ENCODE data around the gene C1D. TPM values are rescaled to one million over a fixed set of nuclear protein-coding genes. Genes with fewer than 3 reads are reported as not detected.

The C1D gene
- total RNA-seq, 5 donors from 2014 or later (not counting 1 experiment from before 2014, with no cell fraction given) = 8.7 to 18.7 (median 13.5) TPM

- H3K4me3 Mint-ChIP-seq = no peak overlapping the region
Observed at GRCh38 chr2:68041704-68042245, 21.0 kb downstream of the C1D start.

GRCh38 chr2:68040078-68040477 is 22.7 kb downstream of the C1D start:
- no peak overlapping the region for H3K4me3 Mint-ChIP-seq
- WGBS (ENCODE audit: insufficient coverage) = no CpG with 5 or more reads among the region's 3 CpGs
- Histone ChIP-seq H3K4me1 (ENCODE audit: control insufficient read depth in 1 of 2, extremely low read depth in 1 of 2, insufficient read depth in 2 of 2, low read length in 2 of 2) (no peaks in the 10 kb centered on the region), H3K36me3 (ENCODE audit: control insufficient read depth in 2 of 2, extremely low read depth in 1 of 2, insufficient read depth in 1 of 2, low read length in 1 of 2) (peaks cover 0 to 9% of the 10 kb centered on the region in 2 donors), H3K27me3 (replicated peaks in 1 of 2; ENCODE audit: control insufficient read depth in 2 of 2, extremely low read depth in 1 of 2, insufficient read depth in 2 of 2, low read length in 1 of 2) (no peaks in the 10 kb centered on the region), H3K27ac (ENCODE audit: low read length) (no peak overlapping the region), H3K4me3 (ENCODE audit: control insufficient read depth in 1 of 2, extremely low read depth in 1 of 2, low read length in 1 of 2) (no peak overlapping the region), H3K9me3 (no peaks in the 10 kb centered on the region)
- H3K4me1 Mint-ChIP-seq = peaks cover 0 to 3% (median 0%) of the 10 kb centered on the region in 3 donors
- POLR2A ChIA-PET = no interaction called here
- no peak for ATAC-seq (replicated peaks in 1 of 4)
- H3K27me3 Mint-ChIP-seq = no peaks in the 10 kb centered on the region
- H3K9me3 Mint-ChIP-seq = no peaks in the 10 kb centered on the region
- H3K36me3 Mint-ChIP-seq = peaks cover 13% of the 10 kb centered on the region
- CTCF ChIA-PET = no interaction called here
- H3K27ac Mint-ChIP-seq = no peak overlapping the region
- no peak for DNase-seq

More at GRCh38 chr2:68041704-68042245, 21.0 kb downstream of the C1D start:
- Mint-ChIP-seq H3K27me3 (no peaks in the 10 kb centered on the region), H3K36me3 (peaks cover 13% of the 10 kb centered on the region), H3K9me3 (no peaks in the 10 kb centered on the region), H3K27ac (no peak overlapping the region), H3K4me1 (peaks cover 0 to 3% (median 2%) of the 10 kb centered on the region in 3 donors)
- DNase-seq (no peak), ATAC-seq (replicated peaks in 1 of 4) (no peak)
- Histone ChIP-seq H3K36me3 (ENCODE audit: control insufficient read depth in 2 of 2, extremely low read depth in 1 of 2, insufficient read depth in 1 of 2, low read length in 1 of 2) (peaks cover 0 to 17% of the 10 kb centered on the region in 2 donors), H3K9me3 (no peaks in the 10 kb centered on the region), H3K4me1 (ENCODE audit: control insufficient read depth in 1 of 2, extremely low read depth in 1 of 2, insufficient read depth in 2 of 2, low read length in 2 of 2) (no peaks in the 10 kb centered on the region), H3K4me3 (ENCODE audit: control insufficient read depth in 1 of 2, extremely low read depth in 1 of 2, low read length in 1 of 2) (no peak overlapping the region), H3K27ac (ENCODE audit: low read length) (no peak overlapping the region), H3K27me3 (replicated peaks in 1 of 2; ENCODE audit: control insufficient read depth in 2 of 2, extremely low read depth in 1 of 2, insufficient read depth in 2 of 2, low read length in 1 of 2) (no peaks in the 10 kb centered on the region)
- POLR2A ChIA-PET = no interaction called here
- CTCF ChIA-PET = no interaction called here

GRCh38 chr2:68039317-68039716 is 23.5 kb downstream of the C1D start:
- ChIA-PET POLR2A (interaction anchor here in 1 of 2 donors (0.5 to 0.8 kb wide), 2 partner anchors 19 to 23 kb away, joined by 3 to 4 read pairs; partner anchors contain the start of gene C1D), CTCF (no interaction called here)
- Mint-ChIP-seq H3K36me3 (peaks cover 11% of the 10 kb centered on the region), H3K9me3 (no peaks in the 10 kb centered on the region), H3K27me3 (no peaks in the 10 kb centered on the region), H3K27ac (no peak overlapping the region), H3K4me1 (peaks cover 0 to 3% (median 0%) of the 10 kb centered on the region in 3 donors), H3K4me3 (no peak overlapping the region)
- DNase-seq = no peak
- H3K4me1 ChIP-seq (ENCODE audit: control insufficient read depth in 1 of 2, extremely low read depth in 1 of 2, insufficient read depth in 2 of 2, low read length in 2 of 2) = no peaks in the 10 kb centered on the region
- ATAC-seq (replicated peaks in 1 of 4) = no peak
- H3K9me3 ChIP-seq = no peaks in the 10 kb centered on the region
- H3K27me3 ChIP-seq (replicated peaks in 1 of 2; ENCODE audit: control insufficient read depth in 2 of 2, extremely low read depth in 1 of 2, insufficient read depth in 2 of 2, low read length in 1 of 2) = no peaks in the 10 kb centered on the region
- no peak overlapping the region for H3K27ac ChIP-seq (ENCODE audit: low read length)
- no peak overlapping the region for H3K4me3 ChIP-seq (ENCODE audit: control insufficient read depth in 1 of 2, extremely low read depth in 1 of 2, low read length in 1 of 2)
- peaks cover 0 to 6% of the 10 kb centered on the region in 2 donors for H3K36me3 ChIP-seq (ENCODE audit: control insufficient read depth in 2 of 2, extremely low read depth in 1 of 2, insufficient read depth in 1 of 2, low read length in 1 of 2)
- WGBS (ENCODE audit: insufficient coverage) = no CpG with 5 or more reads among the region's 1 CpG

GRCh38 chr2:68032702-68033101 is 30.1 kb downstream of the C1D start:
- Histone ChIP-seq H3K4me3 (ENCODE audit: control insufficient read depth in 1 of 2, extremely low read depth in 1 of 2, low read length in 1 of 2) (no peak overlapping the region), H3K27me3 (replicated peaks in 1 of 2; ENCODE audit: control insufficient read depth in 2 of 2, extremely low read depth in 1 of 2, insufficient read depth in 2 of 2, low read length in 1 of 2) (no peaks in the 10 kb centered on the region), H3K9me3 (no peaks in the 10 kb centered on the region), H3K36me3 (ENCODE audit: control insufficient read depth in 2 of 2, extremely low read depth in 1 of 2, insufficient read depth in 1 of 2, low read length in 1 of 2) (no peaks in the 10 kb centered on the region), H3K27ac (ENCODE audit: low read length) (no peak overlapping the region), H3K4me1 (ENCODE audit: control insufficient read depth in 1 of 2, extremely low read depth in 1 of 2, insufficient read depth in 2 of 2, low read length in 2 of 2) (peaks cover 0 to 2% of the 10 kb centered on the region in 2 experiments)
- CTCF ChIA-PET = no interaction called here
- ATAC-seq (replicated peaks in 1 of 4) = no peak
- Mint-ChIP-seq H3K27ac (no peak overlapping the region), H3K27me3 (no peaks in the 10 kb centered on the region), H3K4me3 (no peak overlapping the region), H3K9me3 (no peaks in the 10 kb centered on the region), H3K36me3 (no peaks in the 10 kb centered on the region), H3K4me1 (no peaks in the 10 kb centered on the region)
- DNase-seq = no peak
- WGBS (ENCODE audit: insufficient coverage) = 67% methylated on average over 1 of the region's 6 CpGs
- POLR2A ChIA-PET = no interaction called here

GRCh38 chr2:68031542-68032160 is 31.2 kb downstream of the C1D start:
- WGBS (ENCODE audit: insufficient coverage) = no CpG with 5 or more reads among the region's 2 CpGs
- H3K4me3 Mint-ChIP-seq = no peak overlapping the region
- Histone ChIP-seq H3K27me3 (replicated peaks in 1 of 2; ENCODE audit: control insufficient read depth in 2 of 2, extremely low read depth in 1 of 2, insufficient read depth in 2 of 2, low read length in 1 of 2) (no peaks in the 10 kb centered on the region), H3K4me1 (ENCODE audit: control insufficient read depth in 1 of 2, extremely low read depth in 1 of 2, insufficient read depth in 2 of 2, low read length in 2 of 2) (peaks cover 0 to 2% of the 10 kb centered on the region in 2 experiments), H3K4me3 (ENCODE audit: control insufficient read depth in 1 of 2, extremely low read depth in 1 of 2, low read length in 1 of 2) (no peak overlapping the region), H3K36me3 (ENCODE audit: control insufficient read depth in 2 of 2, extremely low read depth in 1 of 2, insufficient read depth in 1 of 2, low read length in 1 of 2) (no peaks in the 10 kb centered on the region), H3K27ac (ENCODE audit: low read length) (no peak overlapping the region), H3K9me3 (no peaks in the 10 kb centered on the region)
- H3K4me1 Mint-ChIP-seq = no peaks in the 10 kb centered on the region
- ChIA-PET CTCF (interaction anchor here in 1 of 2 donors (1.5 kb wide), 1 partner anchor 31 kb away, joined by 5 read pairs; the partner anchor contains the start of gene C1D), POLR2A (no interaction called here)
- H3K9me3 Mint-ChIP-seq = no peaks in the 10 kb centered on the region
- DNase-seq (peak in 1 of 35 experiments; percentile 60), ATAC-seq (replicated peaks in 1 of 4) (no peak)
- H3K27ac Mint-ChIP-seq = no peak overlapping the region
- H3K27me3 Mint-ChIP-seq = peaks cover 2 to 3% of the 10 kb centered on the region in 2 donors
- H3K36me3 Mint-ChIP-seq = no peaks in the 10 kb centered on the region

- no peak overlapping the region for H3K27ac Mint-ChIP-seq
- H3K9me3 Mint-ChIP-seq = no peaks in the 10 kb centered on the region
- no peaks in the 10 kb centered on the region for H3K27me3 ChIP-seq (replicated peaks in 1 of 2; ENCODE audit: control insufficient read depth in 2 of 2, extremely low read depth in 1 of 2, insufficient read depth in 2 of 2, low read length in 1 of 2)
- H3K9me3 ChIP-seq = no peaks in the 10 kb centered on the region
- ATAC-seq (replicated peaks in 1 of 4) (no peak), DNase-seq (no peak)
- H3K27me3 Mint-ChIP-seq = peaks cover 4 to 8% of the 10 kb centered on the region in 2 donors
- peaks cover 0 to 2% of the 10 kb centered on the region in 2 experiments for H3K4me1 ChIP-seq (ENCODE audit: control insufficient read depth in 1 of 2, extremely low read depth in 1 of 2, insufficient read depth in 2 of 2, low read length in 2 of 2)
- no peaks in the 10 kb centered on the region for H3K36me3 Mint-ChIP-seq
- no peak overlapping the region for H3K4me3 ChIP-seq (ENCODE audit: control insufficient read depth in 1 of 2, extremely low read depth in 1 of 2, low read length in 1 of 2)
- H3K36me3 ChIP-seq (ENCODE audit: control insufficient read depth in 2 of 2, extremely low read depth in 1 of 2, insufficient read depth in 1 of 2, low read length in 1 of 2) = no peaks in the 10 kb centered on the region
- ChIA-PET CTCF (interaction anchor here in 1 of 2 donors (1.5 kb wide), 1 partner anchor 32 kb away, joined by 5 read pairs; the partner anchor contains the start of gene C1D), POLR2A (interaction anchor here in 1 of 2 donors (0.6 kb wide), 2 partner anchors 59 to 64 kb away, joined by 3 read pairs; no protein-coding TSS in a partner anchor)
- H3K27ac ChIP-seq (ENCODE audit: low read length) = no peak overlapping the region
- no peaks in the 10 kb centered on the region for H3K4me1 Mint-ChIP-seq
- no peak overlapping the region for H3K4me3 Mint-ChIP-seq
Observed at GRCh38 chr2:68031043-68031442, 31.8 kb downstream of the C1D start.

Data from T-cell (primary cell).